ENCODE data around the gene MDFI. TPM values are rescaled to one million over a fixed set of nuclear protein-coding genes. Genes with fewer than 3 reads are reported as not detected.

Gene MDFI
- total RNA-seq, 2 experiments from 2014 or later, result not detected

- POLR2A ChIA-PET, result interaction anchor here (0.9 to 1.2 kb wide), 2 partner anchors 11 to 33 kb away, joined by 3 to 4 read pairs; no protein-coding TSS in a partner anchor
- H3K9me3 Mint-ChIP-seq, result no peaks in the 10 kb centered on the region
- H3K27me3 Mint-ChIP-seq, result no peaks in the 10 kb centered on the region
- H3K27ac Mint-ChIP-seq, result no peak overlapping the region
- H3K36me3 Mint-ChIP-seq, result no peaks in the 10 kb centered on the region
- ATAC-seq (ENCODE audit: low read depth) (no peak), DNase-seq (no peak)
- no peak overlapping the region for H3K4me3 Mint-ChIP-seq
- peaks cover 3% of the 10 kb centered on the region for H3K4me1 Mint-ChIP-seq
Observed at GRCh38 chr6:41700463-41701347, 62.4 kb downstream of the MDFI start.

GRCh38 chr6:41702089-41702745 lies 63.9 kb downstream of the MDFI start:
- no peak overlapping the region for H3K27ac Mint-ChIP-seq
- no peak for DNase-seq
- no peak overlapping the region for H3K4me3 Mint-ChIP-seq
- peaks cover 14% of the 10 kb centered on the region for H3K4me1 Mint-ChIP-seq
- no peaks in the 10 kb centered on the region for H3K9me3 Mint-ChIP-seq
- ATAC-seq (ENCODE audit: low read depth), result no peak
- H3K36me3 Mint-ChIP-seq, result no peaks in the 10 kb centered on the region
- POLR2A ChIA-PET, result no interaction called here
- no peaks in the 10 kb centered on the region for H3K27me3 Mint-ChIP-seq

GRCh38 chr6:41702771-41703494 lies 64.7 kb downstream of the MDFI start:
- DNase-seq, result no peak
- POLR2A ChIA-PET, result no interaction called here
- Mint-ChIP-seq H3K9me3 (no peaks in the 10 kb centered on the region), H3K4me3 (no peak overlapping the region), H3K27me3 (no peaks in the 10 kb centered on the region), H3K4me1 (peaks cover 22% of the 10 kb centered on the region), H3K27ac (no peak overlapping the region), H3K36me3 (no peaks in the 10 kb centered on the region)
- no peak for ATAC-seq (ENCODE audit: low read depth)

Small RNA genes within 50 kb of the gene (microRNA-seq; reads per million reads assigned to microRNA genes)
- gene MIR4641, result not detected

Other genes starting within 250 kb of the MDFI start
- gene FOXP4, start 92.1 kb upstream of the MDFI start, total RNA-seq, result 1 to 10 TPM; 7.5 to 8.8 TPM
- gene TFEB, start 97.1 kb downstream of the MDFI start, total RNA-seq, result 10 to 100 TPM; 17.6 TPM
- gene PGC, start 108.9 kb downstream of the MDFI start, total RNA-seq, result not detected
- gene FRS3, start 141.4 kb downstream of the MDFI start, total RNA-seq, result 1 to 10 TPM; 6.2 to 8.3 TPM
- not detected for gene PRICKLE4, start 142.3 kb downstream of the MDFI start, total RNA-seq
- 100 to 1,000 TPM; 157 to 163 TPM for gene TOMM6, start 149.2 kb downstream of the MDFI start, total RNA-seq

All from activated naive CD8-positive, alpha-beta T cell treated with anti-CD3 and anti-CD28 coated beads, Interleukin-2, amount 10 ng/mL, durations not matched to agents 7 days and 5 days (primary cell).